GM21576 (cell line): ENCODE measurements around the gene USP34.
"Not testable (repeated sequence)": the region's sequence is repeated elsewhere in the genome, so short reads cannot be mapped to it uniquely, and the experiment has no call there.

Experiments
- ATAC-seq: cut with Tn5 transposase; IDR thresholded peaks from one replicate; pipeline ENCODE4 v1.9.1; 2021; ENCODE audit warnings: mild to moderate bottlenecking, moderate library complexity; ENCODE audit not compliant: unreplicated experiment

USP34 gene, protein sequence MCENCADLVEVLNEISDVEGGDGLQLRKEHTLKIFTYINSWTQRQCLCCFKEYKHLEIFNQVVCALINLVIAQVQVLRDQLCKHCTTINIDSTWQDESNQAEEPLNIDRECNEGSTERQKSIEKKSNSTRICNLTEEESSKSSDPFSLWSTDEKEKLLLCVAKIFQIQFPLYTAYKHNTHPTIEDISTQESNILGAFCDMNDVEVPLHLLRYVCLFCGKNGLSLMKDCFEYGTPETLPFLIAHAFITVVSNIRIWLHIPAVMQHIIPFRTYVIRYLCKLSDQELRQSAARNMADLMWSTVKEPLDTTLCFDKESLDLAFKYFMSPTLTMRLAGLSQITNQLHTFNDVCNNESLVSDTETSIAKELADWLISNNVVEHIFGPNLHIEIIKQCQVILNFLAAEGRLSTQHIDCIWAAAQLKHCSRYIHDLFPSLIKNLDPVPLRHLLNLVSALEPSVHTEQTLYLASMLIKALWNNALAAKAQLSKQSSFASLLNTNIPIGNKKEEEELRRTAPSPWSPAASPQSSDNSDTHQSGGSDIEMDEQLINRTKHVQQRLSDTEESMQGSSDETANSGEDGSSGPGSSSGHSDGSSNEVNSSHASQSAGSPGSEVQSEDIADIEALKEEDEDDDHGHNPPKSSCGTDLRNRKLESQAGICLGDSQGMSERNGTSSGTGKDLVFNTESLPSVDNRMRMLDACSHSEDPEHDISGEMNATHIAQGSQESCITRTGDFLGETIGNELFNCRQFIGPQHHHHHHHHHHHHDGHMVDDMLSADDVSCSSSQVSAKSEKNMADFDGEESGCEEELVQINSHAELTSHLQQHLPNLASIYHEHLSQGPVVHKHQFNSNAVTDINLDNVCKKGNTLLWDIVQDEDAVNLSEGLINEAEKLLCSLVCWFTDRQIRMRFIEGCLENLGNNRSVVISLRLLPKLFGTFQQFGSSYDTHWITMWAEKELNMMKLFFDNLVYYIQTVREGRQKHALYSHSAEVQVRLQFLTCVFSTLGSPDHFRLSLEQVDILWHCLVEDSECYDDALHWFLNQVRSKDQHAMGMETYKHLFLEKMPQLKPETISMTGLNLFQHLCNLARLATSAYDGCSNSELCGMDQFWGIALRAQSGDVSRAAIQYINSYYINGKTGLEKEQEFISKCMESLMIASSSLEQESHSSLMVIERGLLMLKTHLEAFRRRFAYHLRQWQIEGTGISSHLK (N-terminal part only)

DNA sequence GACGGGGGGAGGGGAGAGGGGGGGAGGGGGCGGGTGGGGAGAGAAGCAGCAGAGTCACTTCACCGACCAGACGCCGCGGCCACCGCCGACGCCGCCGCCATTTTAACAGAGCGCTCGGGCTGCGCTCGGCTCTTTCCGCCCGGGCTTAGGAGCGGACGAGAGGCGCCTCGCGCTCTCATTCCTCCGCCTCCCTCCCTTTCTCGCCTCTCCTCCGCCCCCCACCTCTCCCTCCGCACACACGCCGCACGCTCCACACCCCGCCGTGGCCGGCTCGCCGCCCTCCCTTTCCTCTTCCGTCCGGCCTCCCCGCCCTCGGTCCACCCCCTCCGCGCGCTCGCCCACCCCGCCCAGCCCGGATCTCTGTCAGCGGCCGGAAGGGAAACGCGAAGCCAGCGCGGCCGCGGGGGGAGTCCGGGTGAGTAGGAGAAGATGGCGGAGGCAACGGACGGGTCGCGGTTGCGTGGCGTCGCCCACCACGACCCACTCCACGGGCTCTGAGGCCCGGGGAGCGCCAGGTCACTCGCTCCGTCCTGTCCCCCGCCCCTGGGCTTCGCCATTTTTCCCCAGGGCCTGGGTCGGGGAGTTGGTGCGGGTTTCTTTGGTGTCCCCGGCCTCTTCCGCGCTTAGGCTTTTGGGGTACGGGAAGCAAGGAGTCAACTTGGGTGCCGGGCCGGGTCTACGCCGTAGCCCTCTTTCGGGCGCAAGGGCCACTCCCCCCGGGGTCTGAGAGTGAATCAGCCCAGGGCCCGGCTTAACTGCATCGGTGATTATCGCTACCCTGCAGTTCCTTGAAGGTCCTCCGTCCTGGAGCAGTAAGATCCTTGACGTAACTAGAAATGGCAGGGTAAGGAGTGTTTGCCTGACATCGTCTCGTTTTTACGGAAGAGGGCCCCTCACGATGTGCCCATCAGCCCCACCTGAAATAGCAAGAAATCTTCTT, at the start of gene USP34:
Gene USP34 (minus strand): TSS at position 123 of the 940 bp plus-strand sequence. CDS start 395 bp downstream, outside the sequence.
- peak; percentile 72 for ATAC-seq

DNA sequence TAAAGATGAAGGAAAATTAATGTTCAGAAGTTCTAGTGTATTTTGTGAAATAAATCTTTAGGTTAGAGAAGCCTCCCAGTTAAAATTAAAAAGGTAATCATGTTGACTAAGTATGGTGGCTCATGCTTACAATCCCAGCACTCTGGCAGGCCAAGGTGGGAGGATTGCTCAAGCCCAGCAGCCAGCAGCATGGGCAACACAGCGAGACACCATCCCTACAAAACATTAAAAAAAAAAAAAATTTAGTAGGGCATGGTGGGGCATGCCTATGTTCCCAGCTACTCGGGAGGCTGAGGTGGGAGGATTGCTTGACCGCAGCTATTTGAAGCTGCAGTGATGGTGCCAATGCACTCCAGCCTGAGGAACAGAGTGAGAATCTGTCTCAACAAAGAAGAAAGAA, 49.4 kb upstream of the USP34 start:
- no peak for ATAC-seq

DNA sequence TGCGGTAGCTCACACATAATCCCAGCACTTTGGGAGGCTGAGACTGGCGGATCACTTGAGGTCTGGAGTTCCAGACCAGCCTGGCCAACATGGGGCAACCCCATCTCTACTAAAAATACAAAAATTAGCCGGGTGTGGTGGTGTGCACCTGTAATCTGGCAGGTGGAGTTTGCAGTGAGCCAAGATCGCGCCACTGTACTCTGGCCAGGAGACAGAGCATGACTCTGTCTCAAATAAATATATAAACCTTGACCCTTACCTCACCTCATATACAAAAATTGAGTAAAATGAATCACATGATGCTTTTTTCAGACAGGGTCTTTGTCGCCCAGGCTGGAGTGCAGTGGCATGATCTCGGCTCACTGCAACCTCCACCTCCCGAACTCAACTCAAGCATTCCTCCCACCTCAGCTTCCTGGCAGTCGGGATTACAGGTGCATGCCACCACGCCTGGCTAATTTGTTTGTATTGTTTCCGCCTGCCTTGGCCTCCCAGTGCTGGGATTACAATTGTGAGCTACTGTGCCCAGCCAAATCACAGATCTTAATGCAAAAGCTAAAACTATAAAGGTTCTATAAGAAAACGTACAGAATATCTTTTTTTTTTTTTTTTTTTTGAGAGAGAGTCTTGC, 42.0 kb upstream of the USP34 start:
- no peak for ATAC-seq

DNA sequence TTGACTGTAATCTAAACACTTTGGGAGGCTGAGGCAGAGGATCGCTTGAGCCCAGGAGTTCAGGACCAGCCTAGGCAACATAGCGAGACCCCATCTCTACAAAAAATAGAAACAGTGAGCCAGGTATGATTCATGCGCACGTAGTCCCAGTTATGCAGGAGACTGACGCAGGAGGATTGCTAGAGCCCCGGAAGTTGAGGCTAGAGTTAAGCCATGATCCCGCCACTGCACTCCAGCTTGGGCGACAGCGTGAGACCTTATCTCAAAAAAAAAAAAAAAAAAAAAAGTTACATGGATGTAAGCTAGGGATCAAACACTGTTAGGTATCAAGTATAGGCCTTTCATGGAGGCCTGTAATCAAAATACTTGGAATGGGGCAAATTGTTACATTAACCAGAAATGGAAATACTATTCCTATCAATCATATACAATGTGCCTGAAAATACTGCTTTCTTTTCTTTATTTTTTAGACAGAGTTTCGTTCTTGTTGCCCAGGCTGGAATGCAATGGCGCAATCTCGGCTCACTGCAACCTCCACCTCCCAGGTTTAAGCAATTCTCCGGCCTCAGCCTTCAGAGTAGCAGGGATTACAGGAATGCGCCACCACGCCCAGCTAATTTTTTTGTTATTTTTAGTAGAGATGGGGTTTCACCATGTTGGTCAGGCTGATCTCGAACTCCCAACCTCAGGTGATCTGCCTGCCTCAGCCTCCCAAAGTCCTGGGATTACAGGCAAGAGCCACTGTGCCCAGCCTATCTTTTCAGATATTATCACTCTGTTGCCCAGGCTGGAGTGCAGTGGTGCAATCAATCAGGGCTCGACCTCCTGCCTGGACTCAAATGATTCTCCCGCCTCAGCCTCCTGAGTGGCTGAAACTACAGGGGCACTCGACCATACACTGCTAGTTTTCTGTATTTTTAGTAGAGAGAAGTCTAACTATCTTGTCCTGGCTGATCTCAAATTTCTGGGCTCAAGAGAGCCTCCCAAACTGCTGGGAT, 40.1 kb upstream of the USP34 start:
- no peak for ATAC-seq

DNA sequence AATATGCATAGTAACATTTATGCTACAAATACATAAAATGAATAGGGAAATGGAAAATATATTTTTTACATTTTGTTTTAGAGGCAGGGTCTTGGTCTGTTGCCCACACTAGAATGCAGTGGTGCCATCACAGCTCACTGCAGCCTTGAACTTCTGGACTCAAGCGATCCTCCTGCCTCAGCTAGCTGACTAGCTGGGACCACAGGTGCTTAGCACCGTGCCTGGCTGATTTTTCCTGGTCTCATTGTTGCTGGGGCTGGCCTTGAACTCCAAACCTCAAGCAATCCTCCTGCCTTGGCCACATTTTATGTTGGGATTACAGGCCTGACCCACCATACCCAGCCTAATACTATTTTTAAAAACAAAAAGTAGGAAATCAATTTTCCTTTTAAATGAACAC, 34.1 kb upstream of the USP34 start:
- ATAC-seq: no peak

DNA sequence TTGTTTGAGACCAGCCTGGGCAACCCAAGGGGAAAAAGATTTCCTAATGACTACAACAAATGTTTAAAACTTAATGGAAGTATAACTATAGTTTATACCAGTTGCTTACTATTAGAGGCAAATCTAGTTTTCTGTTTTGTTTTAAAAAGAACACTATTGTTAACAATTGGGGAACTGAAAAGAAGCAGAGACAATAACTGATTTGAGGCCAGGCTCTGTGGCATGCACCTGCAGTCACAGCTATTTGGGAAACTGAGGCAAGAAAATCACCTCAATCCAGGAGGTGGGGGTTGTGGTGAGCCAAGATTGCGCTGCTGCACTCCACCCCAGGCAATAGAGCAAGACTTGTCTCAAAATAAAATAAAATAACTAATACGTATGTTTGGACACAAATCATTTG, 28.2 kb upstream of the USP34 start:
- no peak for ATAC-seq

DNA sequence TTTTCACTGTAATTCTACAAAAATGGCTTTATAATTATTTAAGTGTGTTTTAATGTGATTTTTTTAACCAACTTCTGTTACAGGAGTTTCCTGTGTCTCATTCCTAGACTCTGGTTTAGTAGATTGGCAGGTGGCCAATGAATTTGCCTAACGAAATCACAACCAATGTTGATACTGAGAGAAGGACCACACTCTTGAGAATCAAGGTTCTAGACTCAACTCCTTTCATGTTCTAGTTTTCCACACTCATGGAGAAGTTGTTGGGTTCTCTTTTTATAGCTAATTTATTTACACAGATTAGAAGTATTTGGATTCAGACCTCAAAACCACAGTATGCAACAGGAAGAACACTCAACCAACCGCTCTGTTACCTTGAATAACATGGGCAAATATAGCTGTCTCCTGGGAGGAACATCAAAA, 22.6 kb upstream of the USP34 start:
- no peak for ATAC-seq

DNA sequence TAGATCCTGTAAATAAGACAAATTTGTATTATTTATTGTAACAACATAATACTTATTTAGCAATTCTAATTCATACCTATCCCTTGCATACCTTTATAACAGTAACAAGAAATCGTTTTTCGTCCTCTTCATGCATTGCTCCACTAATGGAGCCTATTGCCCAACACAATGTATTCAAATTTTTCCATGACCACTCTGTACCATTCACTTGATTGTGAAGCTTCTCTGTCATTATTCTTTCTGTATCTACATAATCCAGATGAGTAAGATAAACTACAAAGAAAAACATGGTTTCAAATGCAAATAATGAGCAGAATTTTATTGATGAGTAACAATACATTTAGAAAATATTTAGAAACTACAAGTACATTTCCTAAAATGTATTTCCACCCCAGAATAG, 21.6 kb upstream of the USP34 start:
- ATAC-seq: no peak

DNA sequence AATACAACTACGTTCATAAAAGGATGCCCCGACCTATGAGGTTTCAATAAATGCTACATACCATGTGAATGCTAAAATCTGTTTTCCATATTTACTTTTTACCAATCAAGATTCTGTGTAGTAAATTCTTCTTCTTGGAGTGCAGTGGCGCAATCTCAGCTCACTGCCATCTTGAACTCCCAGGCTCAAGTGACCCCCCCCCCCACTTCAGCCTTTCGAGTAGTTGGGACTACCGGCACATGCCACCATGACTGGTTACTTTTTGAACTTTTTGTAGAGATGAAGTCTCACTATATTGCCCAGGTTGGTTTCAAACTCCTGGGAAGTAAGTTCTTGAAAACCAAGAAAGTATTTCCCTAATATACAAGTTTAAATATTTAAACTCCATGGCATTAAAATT, 14.4 kb upstream of the USP34 start:
- ATAC-seq: no peak

DNA sequence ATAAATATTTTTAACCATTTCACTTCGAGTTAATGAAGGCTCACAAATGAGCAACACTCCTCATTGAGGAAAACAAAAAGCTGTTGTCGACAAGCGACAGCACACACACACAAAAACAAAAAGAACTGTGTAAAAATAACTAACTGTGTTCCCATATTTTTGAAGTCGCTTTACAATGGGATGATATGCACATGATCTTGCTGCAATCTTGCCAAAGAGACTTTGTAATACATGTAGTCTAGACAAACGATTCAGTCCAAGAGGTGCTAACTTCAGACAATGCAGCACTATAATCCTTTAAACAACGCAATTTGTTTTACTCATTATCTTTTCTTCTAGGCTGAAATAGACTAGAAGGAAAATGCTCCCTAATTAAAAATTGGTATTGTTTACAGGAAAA, 7.2 kb upstream of the USP34 start:
- no peak for ATAC-seq

DNA sequence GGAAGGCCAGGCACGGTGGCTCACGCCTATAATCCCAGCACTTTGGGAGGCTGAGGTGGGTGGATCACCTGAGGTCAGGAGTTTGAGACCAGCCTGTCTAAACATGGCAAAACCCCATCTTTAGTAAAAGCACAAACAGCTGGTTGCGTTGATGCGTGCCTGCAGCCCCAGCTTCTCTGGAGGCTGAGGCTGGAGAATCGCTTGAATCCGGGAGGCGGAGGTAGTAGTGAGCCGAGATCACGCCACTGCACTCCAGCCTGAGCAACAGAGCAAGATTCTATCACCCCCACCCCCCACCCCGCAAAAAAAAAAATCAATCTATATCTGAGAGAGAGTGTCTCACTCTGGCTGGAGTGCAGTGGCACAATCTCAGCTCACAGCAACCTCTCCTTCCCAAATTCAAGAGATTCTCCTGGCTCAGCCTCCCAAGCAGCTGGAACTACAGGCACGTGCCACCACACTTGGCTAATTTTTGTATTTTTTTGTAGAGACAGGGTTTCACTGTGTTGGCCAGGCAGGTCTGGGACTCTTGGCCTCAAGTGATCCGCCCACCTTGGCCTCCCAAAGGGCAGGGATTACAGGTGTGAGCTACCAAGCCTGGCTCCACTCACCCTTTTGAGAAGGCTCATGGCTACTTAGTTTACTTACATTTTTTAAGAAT, 6.2 kb upstream of the USP34 start:
- ATAC-seq: not testable (repeated sequence)

DNA sequence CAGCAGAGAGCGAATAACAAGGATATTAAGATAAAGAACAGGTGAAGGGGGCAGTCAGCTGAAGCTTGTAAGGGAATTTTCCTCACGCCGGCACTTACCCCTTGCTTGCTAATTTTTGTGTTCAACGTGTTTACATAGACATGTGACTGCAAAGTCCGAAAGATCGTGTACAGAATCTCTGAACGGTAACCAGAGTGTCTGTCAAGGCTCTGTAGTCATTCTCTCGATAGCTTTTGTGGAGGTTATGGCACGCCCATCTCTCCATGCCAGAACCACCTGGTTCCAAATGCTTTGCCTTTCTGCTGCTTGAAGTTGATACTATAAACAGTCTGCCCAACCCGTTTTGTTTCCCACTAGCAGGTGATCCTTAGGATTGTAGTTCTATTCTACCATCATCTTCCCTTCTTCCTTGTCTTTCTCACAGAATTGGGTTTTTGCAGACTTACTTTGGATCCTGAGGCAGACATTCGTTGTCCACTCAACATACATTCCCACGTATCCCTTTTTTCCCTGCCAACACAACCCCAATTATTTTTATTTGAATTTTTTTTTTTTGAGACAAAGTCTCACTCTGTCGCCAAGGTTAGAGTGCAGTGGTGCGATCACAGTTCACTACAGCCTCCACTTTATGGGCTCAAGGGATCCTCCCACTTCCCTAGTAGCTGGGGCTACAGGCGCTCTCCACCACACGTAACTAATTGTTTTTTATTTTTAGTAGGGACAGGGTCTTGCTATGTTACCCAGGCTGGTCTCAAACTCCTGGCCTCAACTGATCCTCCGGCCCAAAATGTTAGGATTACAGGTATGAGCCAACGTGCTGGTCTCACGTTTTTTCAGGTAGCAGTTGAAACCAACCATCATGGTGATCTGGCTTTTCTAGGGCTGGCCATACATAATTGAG, 1.3 kb upstream of the USP34 start:
- no peak for ATAC-seq

DNA sequence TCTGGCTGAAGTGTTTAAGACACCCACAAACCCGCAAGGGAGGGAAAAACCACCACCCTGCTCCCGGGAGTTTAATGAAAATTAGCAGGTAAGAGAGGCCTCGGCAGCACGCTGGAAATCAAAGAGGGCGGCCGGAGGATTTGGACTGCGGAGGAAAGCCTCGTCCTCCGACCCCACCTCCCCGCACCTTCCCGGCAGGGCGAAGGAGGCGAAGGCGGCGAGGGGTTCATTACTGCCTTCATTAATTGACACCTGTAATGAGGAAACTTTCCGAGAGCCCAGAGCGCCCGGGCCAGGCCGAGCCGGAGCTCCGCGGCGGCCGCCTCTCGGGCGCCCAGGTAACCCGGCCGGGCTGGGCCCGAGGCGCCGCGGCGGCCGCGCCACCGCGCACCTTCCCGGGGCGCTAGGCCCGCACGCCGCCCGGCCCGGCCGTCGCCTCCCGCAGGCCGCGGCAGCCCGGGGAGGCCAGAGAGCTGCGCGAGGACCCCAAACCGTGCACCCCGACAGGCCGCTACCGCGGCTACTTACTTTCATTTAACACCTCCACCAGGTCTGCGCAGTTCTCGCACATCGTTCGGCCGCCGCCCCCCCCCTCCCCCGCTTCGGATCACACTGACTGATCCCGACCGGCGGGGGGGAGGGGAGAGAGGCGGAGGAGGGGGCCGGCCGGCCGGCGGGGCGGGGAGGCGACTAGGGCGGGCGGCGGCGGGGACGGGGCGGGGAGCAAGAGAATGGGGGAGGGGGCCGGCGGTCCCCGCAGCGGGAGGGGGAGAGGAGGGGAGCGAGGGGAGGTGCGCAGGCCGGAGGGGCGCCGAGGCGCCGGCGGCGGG, 550 bp downstream of the USP34 start:
- peak; percentile 20 for ATAC-seq

DNA sequence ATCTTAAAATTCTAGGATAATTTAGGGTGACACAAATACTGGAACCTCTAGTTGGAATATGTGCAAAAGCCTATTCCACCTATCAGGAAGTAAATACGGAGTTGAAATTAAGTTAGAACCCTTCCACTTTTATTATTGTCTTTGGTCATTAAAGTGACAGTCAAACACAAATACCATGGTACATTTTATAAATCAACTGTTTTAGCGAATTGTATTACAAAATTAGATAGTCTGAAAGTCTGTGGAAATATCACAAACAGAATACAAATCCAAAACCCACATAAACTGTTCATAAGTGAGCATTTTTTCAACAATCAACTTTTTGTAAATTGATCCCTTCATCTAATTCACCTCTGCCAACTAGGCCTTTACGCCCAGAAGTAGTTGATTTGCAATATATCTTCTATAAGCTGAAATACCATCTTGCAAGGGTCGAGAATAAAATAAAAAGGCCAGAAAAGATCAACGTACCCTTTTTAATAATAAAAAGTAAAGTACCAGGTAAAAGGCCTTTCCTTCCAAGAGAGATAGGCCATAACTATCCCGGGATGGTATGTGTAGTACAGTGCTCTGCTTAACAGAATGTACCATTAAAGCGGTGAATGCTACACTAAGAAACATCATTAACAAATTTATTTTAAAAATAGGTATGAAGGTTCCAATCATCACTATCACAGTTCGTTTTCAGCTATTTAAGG, 1.3 kb downstream of the USP34 start:
- no peak for ATAC-seq

DNA sequence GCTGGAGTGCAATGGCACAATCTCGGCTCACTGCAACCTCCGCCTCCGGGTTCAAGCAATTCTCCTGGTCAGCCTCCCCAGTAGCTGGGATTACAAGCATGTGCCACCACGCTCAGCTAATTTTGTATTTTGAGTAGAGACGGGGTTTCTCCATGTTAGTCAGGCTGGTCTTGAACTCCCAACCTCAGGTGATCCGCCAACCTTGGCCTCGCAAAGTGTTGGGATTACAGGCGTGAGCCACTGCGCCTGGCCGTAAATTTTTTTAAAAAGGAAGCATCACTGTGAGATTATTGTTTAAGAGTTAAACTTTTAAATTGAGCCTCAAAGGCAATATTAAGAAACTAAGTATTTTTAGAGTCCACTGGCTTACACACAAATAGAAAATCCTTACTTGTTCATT, 2.7 kb downstream of the USP34 start:
- ATAC-seq: not testable (repeated sequence)
